ENCODE data around the gene CENPVL2.
"Not testable (repeated sequence)": the region's sequence is repeated elsewhere in the genome, so short reads cannot be mapped to it uniquely, and the experiment has no call there.

The CENPVL2 gene

DNA sequence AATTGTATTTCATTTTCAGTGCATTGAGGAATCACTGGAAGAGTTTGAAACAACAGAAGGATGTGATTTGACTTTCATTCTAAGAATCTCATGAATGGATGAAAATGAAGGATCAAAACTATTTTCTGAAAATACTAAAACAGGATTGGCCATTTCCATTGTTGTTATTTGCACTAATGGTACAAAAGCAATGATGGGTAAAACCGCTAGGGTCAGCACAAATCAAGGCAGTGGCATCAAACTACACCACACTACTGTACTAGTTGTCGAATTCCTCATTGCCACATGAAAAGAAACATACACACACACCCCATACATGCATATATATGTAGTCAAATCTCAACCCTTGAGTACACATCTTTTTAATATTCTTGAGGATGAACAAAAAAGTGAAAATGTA, 39.3 kb downstream of the CENPVL2 start:
- no peak overlapping the region for H3K4me3 ChIP-seq (ENCODE audit: low read length)
- TF ChIP-seq, protein P1, sequence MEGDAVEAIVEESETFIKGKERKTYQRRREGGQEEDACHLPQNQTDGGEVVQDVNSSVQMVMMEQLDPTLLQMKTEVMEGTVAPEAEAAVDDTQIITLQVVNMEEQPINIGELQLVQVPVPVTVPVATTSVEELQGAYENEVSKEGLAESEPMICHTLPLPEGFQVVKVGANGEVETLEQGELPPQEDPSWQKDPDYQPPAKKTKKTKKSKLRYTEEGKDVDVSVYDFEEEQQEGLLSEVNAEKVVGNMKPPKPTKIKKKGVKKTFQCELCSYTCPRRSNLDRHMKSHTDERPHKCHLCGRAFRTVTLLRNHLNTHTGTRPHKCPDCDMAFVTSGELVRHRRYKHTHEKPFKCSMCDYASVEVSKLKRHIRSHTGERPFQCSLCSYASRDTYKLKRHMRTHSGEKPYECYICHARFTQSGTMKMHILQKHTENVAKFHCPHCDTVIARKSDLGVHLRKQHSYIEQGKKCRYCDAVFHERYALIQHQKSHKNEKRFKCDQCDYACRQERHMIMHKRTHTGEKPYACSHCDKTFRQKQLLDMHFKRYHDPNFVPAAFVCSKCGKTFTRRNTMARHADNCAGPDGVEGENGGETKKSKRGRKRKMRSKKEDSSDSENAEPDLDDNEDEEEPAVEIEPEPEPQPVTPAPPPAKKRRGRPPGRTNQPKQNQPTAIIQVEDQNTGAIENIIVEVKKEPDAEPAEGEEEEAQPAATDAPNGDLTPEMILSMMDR (conservative IDR thresholded peaks at IDR 0.05; ENCODE audit: low read depth, low read length) = no peak
- no peak for DNase-seq (ENCODE audit: low read depth)

DNA sequence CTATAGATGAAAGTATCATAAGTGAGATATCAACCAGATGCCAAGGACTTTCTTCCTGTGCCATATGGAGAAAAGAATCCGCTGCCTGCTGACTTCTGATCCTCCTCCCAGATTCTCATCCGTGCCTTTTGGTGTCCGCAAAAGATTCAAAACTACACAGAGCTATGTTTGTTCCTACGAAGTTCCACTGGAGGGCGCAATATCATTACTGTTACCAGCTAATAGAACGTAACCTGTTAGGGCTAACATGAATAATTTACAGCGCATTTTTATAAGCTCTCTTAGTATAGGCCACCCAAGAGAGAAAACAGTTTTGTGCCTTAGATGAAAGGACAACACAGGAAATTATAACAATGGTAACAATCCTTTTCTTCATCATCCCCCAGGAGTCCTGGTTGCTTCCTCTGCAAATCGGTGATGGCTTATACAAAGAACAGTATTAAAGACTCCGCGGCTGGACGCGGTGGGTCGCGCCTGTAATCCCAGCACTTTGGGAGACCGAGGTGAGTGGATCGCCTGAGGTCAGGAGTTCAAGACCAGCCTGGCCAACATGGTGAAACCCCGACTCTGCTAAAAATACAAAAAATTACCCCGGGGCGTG, 41.1 kb downstream of the CENPVL2 start:
- DNase-seq (ENCODE audit: low read depth) = peak; percentile 13
- TF ChIP-seq, protein P1 (conservative IDR thresholded peaks at IDR 0.05; ENCODE audit: low read depth, low read length) = peak; percentile 52
- H3K4me3 ChIP-seq (ENCODE audit: low read length) = no peak overlapping the region

DNA sequence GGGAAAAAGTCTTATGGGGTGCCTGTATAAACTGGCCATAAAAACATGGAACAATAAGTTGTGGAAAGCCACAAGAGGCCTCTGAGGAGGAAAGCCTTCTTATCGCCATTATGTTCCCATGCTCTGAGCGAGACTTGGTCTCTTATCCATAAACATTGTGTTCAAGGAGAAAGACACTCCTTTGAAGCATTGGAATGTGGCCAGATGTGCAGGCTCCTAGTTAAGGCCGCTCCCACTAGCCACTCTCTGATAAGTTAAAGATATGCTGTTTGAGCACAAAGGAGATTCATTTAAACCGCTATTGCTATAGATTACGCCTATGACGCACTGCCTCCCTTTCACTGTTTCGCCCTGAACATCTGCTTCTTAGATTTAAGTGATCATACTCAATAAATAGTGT, 46.1 kb downstream of the CENPVL2 start:
- not testable (repeated sequence) for H3K4me3 ChIP-seq (ENCODE audit: low read length); DNase-seq (ENCODE audit: low read depth)
